DOHH2 (cell line): Measurements from ENCODE around the gene NAGPA.

Source experiments
- H3F3A ChIP-seq: fragments of 200-600 bp; sonication (generic), shearing (Covaris generic); 2 replicates; pipeline ENCODE4 v1.6.0; 2016; ENCODE audit warnings: antibody characterized with exemption, mild to moderate bottlenecking; ENCODE audit not compliant: control insufficient read depth, insufficient read depth
- H3K27ac ChIP-seq: fragments of 200-600 bp; sonication (generic); 2 replicates; pipeline ENCODE4 v1.5.1; 2014; ENCODE audit warnings: low read depth, mild to moderate bottlenecking, low read length, moderate library complexity
- H3K27me3 ChIP-seq: fragments of 200-600 bp; sonication (generic); 2 replicates; pipeline ENCODE4 v1.6.1; 2014; ENCODE audit warnings: mild to moderate bottlenecking, low read length, mixed read lengths; ENCODE audit not compliant: control insufficient read depth
- H3K36me3 ChIP-seq: fragments of 200-600 bp; sonication (generic); 2 replicates; pipeline ENCODE4 v1.6.1; 2014; ENCODE audit warnings: mild to moderate bottlenecking, low read length, moderate library complexity, mixed read lengths; ENCODE audit not compliant: control insufficient read depth
- H3K4me1 ChIP-seq: fragments of 200-600 bp; sonication (generic); 2 replicates; pipeline ENCODE4 v1.6.1; 2014; ENCODE audit warnings: mild to moderate bottlenecking, low read length, mixed read lengths; ENCODE audit not compliant: control insufficient read depth
- H3K4me2 ChIP-seq: fragments of 200-600 bp; sonication (generic); 2 replicates; pipeline ENCODE4 v1.6.0; 2014; ENCODE audit warnings: mild to moderate bottlenecking, low read length, moderate library complexity
- H3K4me3 ChIP-seq: fragments of 200-600 bp; sonication (generic); 2 replicates; pipeline ENCODE4 v1.5.1; 2014; ENCODE audit warnings: mild to moderate bottlenecking, low read length, mixed read lengths
- H3K79me2 ChIP-seq: fragments of 200-600 bp; sonication (generic); 2 replicates; pipeline ENCODE4 v1.6.1; 2014; ENCODE audit warnings: mild to moderate bottlenecking, low read length, mixed read lengths; ENCODE audit not compliant: control insufficient read depth
- H3K9me2 ChIP-seq: fragments of 200-600 bp; sonication (generic); replicated peaks from 2 replicates; pipeline ENCODE4 v1.6.1; 2014; ENCODE audit warnings: mild to moderate bottlenecking, low read length, mixed read lengths; ENCODE audit not compliant: control insufficient read depth
- H3K9me3 ChIP-seq: fragments of 200-600 bp; sonication (generic); 2 replicates; pipeline ENCODE4 v1.6.1; 2014; ENCODE audit warnings: antibody characterized with exemption, low read length, mixed read lengths; ENCODE audit not compliant: control insufficient read depth, insufficient read depth
- H4K20me1 ChIP-seq: fragments of 200-600 bp; sonication (generic); 2 replicates; pipeline ENCODE4 v1.6.0; 2014; ENCODE audit warnings: low read depth, mild to moderate bottlenecking, antibody characterized with exemption, low read length, moderate library complexity; ENCODE audit not compliant: control insufficient read depth, insufficient read depth
- EZH2phosphoT487 ChIP-seq: fragments of 200-600 bp; sonication (generic); IDR thresholded peaks from 2 replicates; pipeline ENCODE4 v1.6.1; 2017; ENCODE audit warnings: borderline replicate concordance, mild to moderate bottlenecking, antibody characterized with exemption, low read length, moderate library complexity, mixed read lengths
- TF ChIP-seq, protein P1 (sequence below): fragments of 200-600 bp; sonication (generic); IDR thresholded peaks from one replicate; pipeline ENCODE4 v1.5.1; 2014; ENCODE audit warnings: antibody characterized with exemption, mild to moderate bottlenecking, low read depth, low read length; ENCODE audit not compliant: poor library complexity, severe bottlenecking

NAGPA gene

GRCh38 chr16:5060073-5060641, 26.4 kb upstream of the NAGPA start:
- H3K4me2 ChIP-seq = no peak overlapping the region
- peaks cover 5% of the 10 kb centered on the region; the same call in 1 of the 2 replicates for H3K27me3 ChIP-seq
- no peaks in the 10 kb centered on the region for H4K20me1 ChIP-seq
- H3K79me2 ChIP-seq = no peaks in the 10 kb centered on the region
- H3K27ac ChIP-seq = no peak overlapping the region
- no peak overlapping the region for H3K4me3 ChIP-seq
- no peaks in the 10 kb centered on the region for H3F3A ChIP-seq
- no peaks in the 10 kb centered on the region for H3K4me1 ChIP-seq
- H3K9me3 ChIP-seq = no peaks in the 10 kb centered on the region
- H3K36me3 ChIP-seq = no peaks in the 10 kb centered on the region
- H3K9me2 ChIP-seq = no peaks in the 10 kb centered on the region
- TF ChIP-seq, protein P1, sequence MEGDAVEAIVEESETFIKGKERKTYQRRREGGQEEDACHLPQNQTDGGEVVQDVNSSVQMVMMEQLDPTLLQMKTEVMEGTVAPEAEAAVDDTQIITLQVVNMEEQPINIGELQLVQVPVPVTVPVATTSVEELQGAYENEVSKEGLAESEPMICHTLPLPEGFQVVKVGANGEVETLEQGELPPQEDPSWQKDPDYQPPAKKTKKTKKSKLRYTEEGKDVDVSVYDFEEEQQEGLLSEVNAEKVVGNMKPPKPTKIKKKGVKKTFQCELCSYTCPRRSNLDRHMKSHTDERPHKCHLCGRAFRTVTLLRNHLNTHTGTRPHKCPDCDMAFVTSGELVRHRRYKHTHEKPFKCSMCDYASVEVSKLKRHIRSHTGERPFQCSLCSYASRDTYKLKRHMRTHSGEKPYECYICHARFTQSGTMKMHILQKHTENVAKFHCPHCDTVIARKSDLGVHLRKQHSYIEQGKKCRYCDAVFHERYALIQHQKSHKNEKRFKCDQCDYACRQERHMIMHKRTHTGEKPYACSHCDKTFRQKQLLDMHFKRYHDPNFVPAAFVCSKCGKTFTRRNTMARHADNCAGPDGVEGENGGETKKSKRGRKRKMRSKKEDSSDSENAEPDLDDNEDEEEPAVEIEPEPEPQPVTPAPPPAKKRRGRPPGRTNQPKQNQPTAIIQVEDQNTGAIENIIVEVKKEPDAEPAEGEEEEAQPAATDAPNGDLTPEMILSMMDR = no peak
- TF ChIP-seq EZH2phosphoT487 = no peak

- Histone ChIP-seq H3K9me3 (no peaks in the 10 kb centered on the region), H3K4me2 (no peak overlapping the region), H3K9me2 (no peaks in the 10 kb centered on the region), H3K36me3 (no peaks in the 10 kb centered on the region), H3K79me2 (no peaks in the 10 kb centered on the region), H3K4me3 (no peak overlapping the region), H3K27me3 (peaks cover 5% of the 10 kb centered on the region; the same call in 1 of the 2 replicates), H4K20me1 (no peaks in the 10 kb centered on the region), H3K27ac (no peak overlapping the region), H3K4me1 (no peaks in the 10 kb centered on the region), H3F3A (no peaks in the 10 kb centered on the region)
- TF ChIP-seq EZH2phosphoT487 = no peak
- TF ChIP-seq, protein P1 = no peak
These were observed 25.8 kb upstream of the NAGPA start for GRCh38 chr16:5059386-5060072.

GRCh38 chr16:5058476-5058875, 24.7 kb upstream of the NAGPA start:
- H3K27me3 ChIP-seq = peaks cover 5% of the 10 kb centered on the region; the same call in 1 of the 2 replicates
- H3K9me2 ChIP-seq = no peaks in the 10 kb centered on the region
- H3K27ac ChIP-seq = no peak overlapping the region
- H3K79me2 ChIP-seq = no peaks in the 10 kb centered on the region
- no peaks in the 10 kb centered on the region for H3K36me3 ChIP-seq
- H3K4me1 ChIP-seq = no peaks in the 10 kb centered on the region
- no peak overlapping the region for H3K4me2 ChIP-seq
- H3F3A ChIP-seq = no peaks in the 10 kb centered on the region
- no peak overlapping the region for H3K4me3 ChIP-seq
- TF ChIP-seq EZH2phosphoT487 = no peak
- TF ChIP-seq, protein P1 = no peak
- H4K20me1 ChIP-seq = no peaks in the 10 kb centered on the region
- H3K9me3 ChIP-seq = no peaks in the 10 kb centered on the region
